Measurements from ENCODE around the gene MTREX.

- TF ChIP-seq CTCF (IDR thresholded peaks at IDR 0.05) (no peak), POLR2AphosphoS5 (IDR thresholded peaks at IDR 0.05) (no peak)
Observed at GRCh38 chr5:55406292-55406691, 98.5 kb downstream of the MTREX start.
